HG03060 (cell line): ENCODE measurements around the gene NFATC1.

Experiments
- ATAC-seq: cut with Tn5 transposase; IDR thresholded peaks from one replicate; pipeline ENCODE4 v1.9.1; 2021; ENCODE audit warnings: low read depth, moderate number of reproducible peaks; ENCODE audit not compliant: unreplicated experiment

The NFATC1 gene

GRCh38 chr18:79452190-79452990, 56.7 kb downstream of the NFATC1 start:
- ATAC-seq, result no peak

DNA sequence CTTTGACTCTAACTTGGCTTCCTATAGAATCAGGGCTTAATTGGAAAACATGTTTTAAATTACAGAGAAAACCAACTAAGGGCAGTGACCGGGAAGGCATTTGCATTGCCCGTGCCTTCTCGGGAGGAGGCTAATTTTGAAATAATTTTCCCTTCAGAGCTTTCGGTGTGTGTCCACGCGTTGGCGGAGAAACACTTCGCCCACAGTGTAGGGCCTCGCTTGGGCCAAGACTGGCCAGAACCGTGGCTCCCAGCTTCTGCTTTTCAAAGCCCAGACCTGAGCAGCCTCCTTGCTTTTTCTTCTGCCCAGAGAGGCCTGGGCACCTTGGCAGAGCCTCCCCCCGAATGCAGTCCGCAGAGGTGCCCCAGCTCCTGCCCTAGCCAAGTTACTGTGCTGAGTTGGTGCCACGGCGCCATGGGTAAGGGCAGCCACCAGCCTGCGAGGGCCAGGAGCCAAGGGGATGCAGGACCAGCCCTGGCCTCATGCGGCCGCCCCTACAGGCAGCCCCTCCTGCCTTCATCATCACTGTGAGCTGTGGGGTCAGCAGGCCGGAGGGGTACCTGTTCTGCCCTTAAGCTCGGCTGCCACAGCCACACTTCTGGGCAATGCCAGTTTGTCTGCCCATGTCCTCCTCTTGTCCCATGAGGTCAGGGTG, 57.4 kb downstream of the NFATC1 start:
- ATAC-seq, result no peak

DNA sequence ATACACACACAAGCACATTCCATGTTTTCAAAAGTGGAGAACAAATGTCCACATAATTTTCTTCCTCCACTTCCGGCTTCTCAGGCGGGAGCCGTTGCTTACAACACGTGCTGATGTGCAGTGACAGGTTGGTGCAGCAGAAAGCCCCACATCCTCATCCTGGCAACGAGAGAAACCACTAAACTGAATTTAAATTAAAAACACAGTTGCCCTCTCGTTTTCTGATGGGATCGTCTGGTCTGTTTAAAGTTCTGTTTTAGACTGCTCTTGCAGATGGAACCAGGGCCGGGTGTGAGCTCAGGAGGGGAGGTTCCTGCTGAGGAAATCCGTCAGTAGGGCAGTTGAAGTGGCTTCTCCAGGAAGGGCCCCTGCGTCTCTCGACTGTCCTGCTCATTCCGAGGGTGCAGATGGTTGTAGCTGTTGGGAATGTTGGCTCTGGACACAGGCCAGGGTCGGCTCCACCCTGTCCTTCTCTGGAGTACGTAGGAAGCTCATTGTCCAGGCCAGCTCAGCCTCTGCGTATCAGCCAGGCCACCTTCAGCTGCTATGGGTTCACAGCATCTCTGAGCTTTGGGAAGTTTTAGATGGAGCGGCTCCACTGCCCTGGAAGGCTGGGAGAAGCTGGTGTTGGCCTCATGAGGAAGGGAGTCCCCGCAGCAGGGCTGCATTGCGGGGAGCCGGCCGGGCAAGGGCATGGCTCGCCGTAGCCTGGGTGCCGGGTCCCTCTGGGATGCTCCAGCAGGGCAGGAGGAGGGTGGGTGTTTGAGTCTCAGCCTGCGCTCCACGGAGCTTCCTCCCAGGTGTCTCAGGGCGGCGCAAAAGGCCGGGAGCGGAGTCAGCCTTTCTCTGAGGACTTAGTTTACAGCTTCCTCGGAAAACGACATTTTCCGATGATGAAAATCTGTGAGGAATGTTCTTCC, 58.3 kb downstream of the NFATC1 start:
- ATAC-seq, result no peak

DNA sequence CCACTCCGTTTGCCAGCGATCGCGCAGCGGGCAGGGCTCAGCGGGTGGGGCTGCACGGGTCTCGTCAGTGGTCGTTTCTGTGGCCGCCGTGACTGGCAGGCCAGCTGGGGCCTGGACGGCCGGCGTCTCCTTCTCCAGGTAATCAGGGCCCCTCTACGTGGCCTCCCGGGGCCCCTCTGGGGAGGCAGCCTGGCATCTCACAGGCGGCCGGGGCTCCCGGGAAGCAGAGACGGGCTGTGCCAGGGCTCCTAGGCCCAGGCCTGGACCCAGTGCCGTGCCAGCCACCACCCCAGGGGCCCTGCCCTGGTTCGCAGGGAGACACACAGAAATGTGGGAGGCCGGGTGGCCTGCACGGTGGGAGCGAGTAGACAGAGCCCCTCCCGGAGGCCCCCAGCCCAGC, 59.5 kb downstream of the NFATC1 start:
- no peak for ATAC-seq

- no peak for ATAC-seq
Observed at GRCh38 chr18:79456105-79456980, 60.6 kb downstream of the NFATC1 start.

- no peak for ATAC-seq
Observed at GRCh38 chr18:79457239-79457638, 61.5 kb downstream of the NFATC1 start.

DNA sequence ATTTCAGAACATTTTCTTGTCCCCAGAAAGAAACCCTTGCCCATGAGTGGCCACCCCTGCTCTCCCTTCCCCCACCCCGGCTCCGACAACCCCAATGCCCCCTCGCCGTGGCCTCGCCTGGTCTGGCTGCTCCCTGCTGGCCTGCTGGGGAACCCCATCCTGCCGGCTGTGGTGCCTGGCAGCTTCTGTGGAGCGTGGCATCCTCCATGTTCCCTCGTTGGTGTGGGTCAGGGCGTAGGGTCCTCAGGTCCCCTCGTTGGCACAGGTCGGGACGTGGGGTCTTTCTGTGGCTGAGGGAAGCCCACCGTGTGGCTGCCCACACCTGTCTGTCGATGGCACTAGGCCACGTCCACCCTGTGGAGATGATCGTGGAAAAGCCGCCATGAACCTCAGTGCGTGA, 61.9 kb downstream of the NFATC1 start:
- no peak for ATAC-seq

DNA sequence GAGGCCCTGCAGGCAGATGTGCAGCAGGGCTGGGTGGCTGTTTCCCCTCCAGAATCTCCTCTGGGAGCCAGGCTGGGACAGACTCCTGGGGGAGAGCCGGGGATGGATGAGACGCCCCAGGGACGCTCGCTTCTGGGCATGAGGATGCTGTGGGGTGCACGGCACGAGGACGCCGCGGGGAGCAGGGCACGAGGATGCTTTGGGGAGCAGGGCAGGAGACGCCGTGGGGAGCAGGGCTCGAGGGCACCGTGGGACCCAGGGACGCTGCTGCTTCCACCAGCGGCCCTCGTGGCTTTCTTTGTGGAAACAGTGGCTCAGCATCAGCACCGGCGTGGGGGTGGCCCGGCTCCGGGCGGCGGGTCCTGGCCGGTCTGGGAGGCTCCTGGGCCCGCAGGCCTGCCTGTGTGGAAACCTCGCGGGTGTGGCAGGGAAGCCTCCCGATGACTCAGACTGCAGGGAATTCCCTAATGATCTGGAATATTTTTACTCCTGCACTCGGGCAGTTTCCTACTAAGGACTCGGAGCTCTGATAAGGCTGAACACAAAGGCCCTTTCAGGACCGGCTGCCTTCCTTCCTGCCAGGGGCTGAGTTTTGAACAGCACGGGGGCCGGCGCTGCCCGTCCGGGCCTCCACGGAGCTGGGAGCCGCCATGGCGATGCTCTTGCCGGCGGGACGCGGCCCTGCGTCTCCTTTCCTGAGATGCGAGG, 62.6 kb downstream of the NFATC1 start:
- no peak for ATAC-seq

- no peak for ATAC-seq
Observed at GRCh38 chr18:79458917-79459803, 63.4 kb downstream of the NFATC1 start.

DNA sequence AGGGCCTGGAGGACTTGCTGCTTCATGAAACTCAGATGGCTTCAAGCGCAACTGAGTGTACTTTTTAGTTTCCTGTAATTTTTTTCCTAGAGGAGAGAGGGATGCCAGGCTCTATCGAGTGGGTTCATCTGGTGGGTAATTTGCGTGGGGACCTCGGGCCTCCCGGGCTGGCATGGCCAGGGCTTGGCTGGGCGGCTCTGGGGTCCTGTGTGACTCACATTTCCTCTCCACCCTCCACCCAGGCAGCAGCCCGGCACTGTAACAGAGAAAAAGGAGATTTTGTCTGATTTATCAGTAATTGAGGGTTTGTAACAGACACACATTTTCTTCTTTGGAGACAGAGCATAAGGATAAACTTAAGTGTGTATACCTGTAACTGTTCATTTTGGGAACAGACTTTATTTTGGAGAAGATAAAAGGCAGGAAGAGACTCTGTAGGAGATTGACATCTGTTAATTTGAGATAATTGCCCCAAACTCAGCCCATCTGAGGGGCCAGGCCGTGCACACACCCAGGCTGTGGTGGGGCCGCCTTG, 64.3 kb downstream of the NFATC1 start:
- ATAC-seq, result peak; percentile 17

DNA sequence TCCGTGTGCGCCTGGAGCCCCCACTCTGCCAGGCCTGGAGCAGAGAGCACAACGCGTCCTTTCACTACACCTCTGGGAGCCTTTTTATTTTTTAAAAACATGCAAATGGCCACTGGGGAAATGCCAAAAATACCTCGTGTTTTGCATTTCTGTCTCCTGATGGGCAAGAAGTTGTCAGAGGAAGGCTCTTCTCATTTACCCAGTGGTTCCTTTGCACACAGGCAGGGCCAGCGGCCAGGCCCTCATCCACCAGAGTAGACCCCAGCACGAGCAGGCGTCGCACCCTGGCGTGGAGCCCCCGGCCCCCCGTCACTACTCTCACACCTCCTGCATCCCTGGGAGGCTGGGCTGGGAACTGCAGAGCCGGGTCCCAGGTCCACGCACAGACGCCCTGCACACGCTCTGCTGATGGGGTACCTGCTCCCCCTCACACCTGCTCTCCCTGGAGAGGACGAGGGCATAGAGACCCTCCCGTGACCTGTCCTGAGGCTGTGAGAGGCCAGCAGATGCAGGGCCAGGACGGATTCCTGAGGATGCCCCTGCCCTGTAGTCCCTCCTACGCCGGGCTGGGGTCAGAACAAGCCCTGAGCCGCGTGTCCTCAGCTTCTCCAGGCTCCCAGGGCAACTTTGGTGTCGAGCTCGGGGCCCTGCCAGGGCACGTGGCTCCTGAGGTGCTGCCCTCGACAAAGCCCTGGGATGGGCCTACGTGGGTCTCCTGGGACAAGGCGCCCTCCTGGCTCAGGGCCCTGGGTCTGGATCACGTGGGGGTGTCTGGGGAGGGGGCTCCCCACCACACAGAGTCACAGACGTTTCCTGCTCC, 65.0 kb downstream of the NFATC1 start:
- peak; percentile 80 for ATAC-seq

- ATAC-seq, result no peak
Observed at GRCh38 chr18:79461627-79462026, 65.9 kb downstream of the NFATC1 start.

- ATAC-seq, result no peak
Observed at GRCh38 chr18:79463424-79463960, 67.8 kb downstream of the NFATC1 start.

- ATAC-seq, result peak; percentile 46
Observed at GRCh38 chr18:79465392-79465991, 69.8 kb downstream of the NFATC1 start.

DNA sequence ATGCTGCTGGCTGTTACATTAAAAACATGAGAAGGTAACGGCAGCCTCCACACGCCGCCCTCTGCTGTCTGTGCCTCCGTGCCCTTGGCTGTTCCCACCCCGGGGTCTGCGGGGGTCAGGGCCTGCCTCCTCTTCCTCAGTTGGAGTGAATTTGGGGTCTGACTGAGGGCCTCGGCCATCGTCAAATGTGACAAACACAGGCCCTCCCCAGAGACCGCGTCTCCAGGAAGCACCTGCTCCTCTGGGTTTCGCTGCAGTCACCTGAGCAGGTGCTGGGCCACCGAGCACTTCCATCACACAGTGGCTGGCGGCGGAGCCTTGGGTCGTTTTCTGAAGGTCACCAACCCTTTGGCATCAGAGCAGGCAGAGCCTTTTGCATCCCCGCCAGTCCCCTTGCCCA, 70.9 kb downstream of the NFATC1 start:
- no peak for ATAC-seq

DNA sequence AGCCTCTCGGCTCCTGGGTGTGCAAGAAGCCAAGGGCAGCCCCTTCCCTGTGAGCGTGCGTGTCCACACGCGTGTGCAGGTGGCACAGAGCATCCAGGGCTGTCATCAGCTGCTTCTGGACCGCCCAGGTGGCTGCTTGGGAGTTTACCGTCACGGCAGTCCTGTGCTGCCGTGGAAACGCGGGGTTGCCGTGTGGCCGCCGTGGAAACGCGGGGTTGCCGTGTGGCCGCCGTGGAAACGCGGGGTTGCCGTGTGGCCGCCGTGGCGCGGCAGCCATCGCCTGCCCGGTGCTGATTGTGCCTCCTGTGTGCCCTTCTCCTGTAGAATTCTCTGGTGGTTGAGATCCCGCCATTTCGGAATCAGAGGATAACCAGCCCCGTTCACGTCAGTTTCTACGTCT, 71.4 kb downstream of the NFATC1 start:
- no peak for ATAC-seq
